ENCODE data around the gene FIBP. TPM values are rescaled to one million over a fixed set of nuclear protein-coding genes. Genes with fewer than 3 reads are reported as not detected.

Gene FIBP
- total and polyA plus RNA-seq, 2 of the 8 experiments (the other 6 are each of a cell fraction or from before 2014, with no cell fraction given), result 74.3 to 173 TPM

- no peak overlapping the region for H3K23ac ChIP-seq (ENCODE audit: insufficient read length)
- H3K27ac ChIP-seq (ENCODE audit: low read depth, low read length), result no peak overlapping the region
- H3K27me3 ChIP-seq (replicated peaks in 1 of 4; ENCODE audit: control insufficient read depth in 3 of 4, extremely low read depth in 1 of 4, insufficient read depth in 3 of 4, low read length in 3 of 4), result no peaks in the 10 kb centered on the region
- H4K8ac ChIP-seq (ENCODE audit: extremely low read depth, insufficient read depth, low read length), result no peak overlapping the region
- peaks cover 6 to 7% of the 10 kb centered on the region in 2 experiments for H4K20me1 ChIP-seq (replicated peaks in 1 of 2; ENCODE audit: control insufficient read depth in 1 of 2, insufficient read depth in 2 of 2, low read length in 2 of 2)
- H3K9ac ChIP-seq (replicated peaks in 1 of 4; ENCODE audit: extremely low read depth in 1 of 4, low read depth in 3 of 4, low read length in 3 of 4), result no peak overlapping the region; a peak in 2 of 7 replicates
- TF ChIP-seq GABPA (IDR thresholded peaks at IDR 0.05; ENCODE audit: borderline replicate concordance, insufficient read depth, low read length) (no peak), TCF12 (IDR thresholded peaks at IDR 0.05; ENCODE audit: low read depth, low read length) (no peak), TAF1 (IDR thresholded peaks at IDR 0.05; ENCODE audit: low read depth, low read length) (0 out of 2 replicates have a peak, but pooled peaks have one; percentile 3), E2F6 (IDR thresholded peaks at IDR 0.05) (0 out of 2 replicates have a peak, but pooled peaks have one; percentile 0)
- H3K4ac ChIP-seq (replicated peaks; ENCODE audit: insufficient read length, low read depth, low read length), result no peak overlapping the region
- H2AK5ac ChIP-seq (ENCODE audit: low read depth, low read length), result no peak overlapping the region
- H2BK12ac ChIP-seq (ENCODE audit: low read depth, low read length), result no peak overlapping the region
- H2BK5ac ChIP-seq (ENCODE audit: low read depth, low read length), result no peak overlapping the region
- H3K9me3 ChIP-seq (ENCODE audit: insufficient read depth in 2 of 2, low read depth in 1 of 2, low read length in 1 of 2), result no peaks in the 10 kb centered on the region
- no peak for FAIRE-seq
- H3K56ac ChIP-seq (replicated peaks; ENCODE audit: insufficient read length, low read depth, low read length), result no peak overlapping the region
- no peak overlapping the region for H3K18ac ChIP-seq (ENCODE audit: extremely low read depth, low read length)
- H3K79me2 ChIP-seq (ENCODE audit: control insufficient read depth in 1 of 2, insufficient read depth in 2 of 2, low read length in 2 of 2), result peaks cover 0 to 4% of the 10 kb centered on the region in 2 experiments; a peak in 1 of 4 replicates
- H2BK15ac ChIP-seq (ENCODE audit: low read length), result no peak overlapping the region
- no peak overlapping the region for H4K5ac ChIP-seq (ENCODE audit: insufficient read length, low read depth, low read length)
- no peak overlapping the region for H2AFZ ChIP-seq (ENCODE audit: low read length)
- ChIA-PET POLR2A (ENCODE audit: partially characterized antibody) (interaction anchor here (0.6 to 39.7 kb wide), 5 partner anchors 25 to 167 kb away, joined by 3 to 1071 read pairs (median 4); partner anchors contain the start of genes CFL1, EFEMP2 and MUS81), CTCF (ENCODE audit: partially characterized antibody) (interaction anchor here (0.6 to 19.6 kb wide), 55 partner anchors 6 to 1557 kb away, joined by 3 to 283 read pairs (median 4); partner anchors contain the start of genes BANF1, CATSPER1, CCDC85B and CFL1)
- no peak for DNase-seq (ENCODE audit: low read depth in 1 of 2, low spot score in 2 of 2)
- WGBS, 2 experiments (ENCODE audit: extremely low coverage in 1 of 2, insufficient coverage in 1 of 2, insufficient read length in 1 of 2, insufficient replicate concordance in 2 of 2, low coverage in 1 of 2, low lambda C conversion rate in 2 of 2, missing lambda C conversion rate in 1 of 2), result 89% methylated on average over 28 of the region's 28 CpGs; no CpG with 5 or more reads in 1 of the 2 experiments
- H2BK20ac ChIP-seq (ENCODE audit: low read length), result no peak overlapping the region
- H3K4me2 ChIP-seq (ENCODE audit: insufficient read depth in 1 of 2, low read depth in 2 of 2, low read length in 2 of 2), result 0 out of 4 replicates have a peak overlapping the region, but pooled peaks of 1 of the 2 experiments have one; percentile 5
- peaks cover 0 to 7% (median 5%) of the 10 kb centered on the region in 4 experiments; a peak in 4 of 7 replicates for H3K4me1 ChIP-seq (replicated peaks in 1 of 4; ENCODE audit: control insufficient read depth in 3 of 4, insufficient read depth in 4 of 4, low read length in 3 of 4)
- peaks cover 8 to 22% (median 18%) of the 10 kb centered on the region in 4 experiments; a peak in 7 of 8 replicates for H3K36me3 ChIP-seq (ENCODE audit: control insufficient read depth in 2 of 4, insufficient read depth in 4 of 4, low read length in 3 of 4)
- no peak overlapping the region for H2BK120ac ChIP-seq (replicated peaks; ENCODE audit: low read depth, low read length)
- H3K79me1 ChIP-seq (ENCODE audit: low read depth, low read length), result no peaks in the 10 kb centered on the region
- no peak overlapping the region for H3K4me3 ChIP-seq (ENCODE audit: extremely low read depth in 1 of 4, insufficient read depth in 2 of 4, low read depth in 3 of 4, low read length in 4 of 4)
- H3K14ac ChIP-seq (ENCODE audit: insufficient read length), result no peak overlapping the region
- H3K23me2 ChIP-seq (ENCODE audit: low read depth, low read length), result peaks cover 10% of the 10 kb centered on the region
- H4K91ac ChIP-seq (replicated peaks; ENCODE audit: insufficient read length, low read length), result no peak overlapping the region
Observed at GRCh38 chr11:65883786-65884715, 4.2 kb downstream of the FIBP start.
